ENCODE measurements around the gene CELSR1. TPM values are rescaled to one million over a fixed set of nuclear protein-coding genes. Genes with fewer than 3 reads are reported as not detected.

The CELSR1 gene
- total and polyA plus RNA-seq, 8 donors, result 24.6 to 59.8 (median 33.3) TPM

- H3K27ac ChIP-seq, result peak overlapping the region; percentile 72 to 83
- H3K9me3 ChIP-seq, result peaks cover 0 to 10% of the 10 kb centered on the region in 2 donors
- intact Hi-C loops (cut with DNase I), result no loop called here
- no peaks in the 10 kb centered on the region for H3K36me3 ChIP-seq
- peak in 3 of 4 donors; percentile 65 to 89 (median 85) for DNase-seq
- TF ChIP-seq, protein P1, sequence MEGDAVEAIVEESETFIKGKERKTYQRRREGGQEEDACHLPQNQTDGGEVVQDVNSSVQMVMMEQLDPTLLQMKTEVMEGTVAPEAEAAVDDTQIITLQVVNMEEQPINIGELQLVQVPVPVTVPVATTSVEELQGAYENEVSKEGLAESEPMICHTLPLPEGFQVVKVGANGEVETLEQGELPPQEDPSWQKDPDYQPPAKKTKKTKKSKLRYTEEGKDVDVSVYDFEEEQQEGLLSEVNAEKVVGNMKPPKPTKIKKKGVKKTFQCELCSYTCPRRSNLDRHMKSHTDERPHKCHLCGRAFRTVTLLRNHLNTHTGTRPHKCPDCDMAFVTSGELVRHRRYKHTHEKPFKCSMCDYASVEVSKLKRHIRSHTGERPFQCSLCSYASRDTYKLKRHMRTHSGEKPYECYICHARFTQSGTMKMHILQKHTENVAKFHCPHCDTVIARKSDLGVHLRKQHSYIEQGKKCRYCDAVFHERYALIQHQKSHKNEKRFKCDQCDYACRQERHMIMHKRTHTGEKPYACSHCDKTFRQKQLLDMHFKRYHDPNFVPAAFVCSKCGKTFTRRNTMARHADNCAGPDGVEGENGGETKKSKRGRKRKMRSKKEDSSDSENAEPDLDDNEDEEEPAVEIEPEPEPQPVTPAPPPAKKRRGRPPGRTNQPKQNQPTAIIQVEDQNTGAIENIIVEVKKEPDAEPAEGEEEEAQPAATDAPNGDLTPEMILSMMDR (IDR thresholded peaks at IDR 0.05), result no peak
- H3K4me1 ChIP-seq, result peaks cover 8 to 14% of the 10 kb centered on the region in 2 donors
- peaks cover 0 to 18% of the 10 kb centered on the region in 2 donors for H3K27me3 ChIP-seq
- H3K4me3 ChIP-seq, result no peak overlapping the region
- ATAC-seq, result peak; percentile 78
Measured at GRCh38 chr22:46377525-46378425, 159.6 kb downstream of the CELSR1 start.

DNA sequence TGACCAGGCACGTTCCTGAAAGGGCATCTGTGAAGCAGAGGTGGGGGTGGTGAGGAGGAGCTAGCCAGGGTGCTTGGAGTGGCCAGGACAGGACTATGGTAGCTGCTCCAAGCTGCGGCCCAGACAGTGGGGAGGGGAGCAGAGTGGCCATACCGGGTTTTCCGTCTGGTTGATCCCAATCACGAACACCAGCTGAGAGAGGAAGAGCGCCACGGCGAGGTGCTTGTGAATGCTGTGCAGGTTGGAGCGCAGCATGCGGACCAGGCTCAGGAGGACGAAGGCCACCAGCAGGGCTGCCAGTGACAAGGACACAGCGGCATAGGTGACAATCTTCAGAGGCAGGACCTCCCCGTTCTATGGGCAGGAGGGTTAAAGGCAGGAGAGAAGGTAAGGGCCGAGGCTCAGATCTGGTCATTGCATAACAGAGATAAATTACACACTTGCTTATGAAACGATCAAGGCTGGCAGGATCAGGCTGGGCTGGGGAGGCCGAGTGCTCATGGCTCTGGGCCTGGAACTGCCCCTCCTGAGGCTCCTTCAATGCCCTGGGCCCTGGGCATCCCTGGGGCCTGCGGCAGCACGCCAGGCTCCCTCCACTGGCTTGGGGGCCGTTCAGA lies 160.4 kb downstream of the CELSR1 start:
- TF ChIP-seq, protein P1 (IDR thresholded peaks at IDR 0.05), result no peak
- DNase-seq (peak in 1 of 4 donors; percentile 65), ATAC-seq (peak; percentile 29)
- Histone ChIP-seq H3K9me3 (peaks cover 0 to 10% of the 10 kb centered on the region in 2 donors), H3K36me3 (no peaks in the 10 kb centered on the region), H3K4me1 (peaks cover 8 to 14% of the 10 kb centered on the region in 2 donors), H3K27ac (peak overlapping the region; percentile 72 to 83), H3K4me3 (no peak overlapping the region), H3K27me3 (peaks cover 0 to 18% of the 10 kb centered on the region in 2 donors)
- intact Hi-C loops (cut with DNase I), result no loop called here

DNA sequence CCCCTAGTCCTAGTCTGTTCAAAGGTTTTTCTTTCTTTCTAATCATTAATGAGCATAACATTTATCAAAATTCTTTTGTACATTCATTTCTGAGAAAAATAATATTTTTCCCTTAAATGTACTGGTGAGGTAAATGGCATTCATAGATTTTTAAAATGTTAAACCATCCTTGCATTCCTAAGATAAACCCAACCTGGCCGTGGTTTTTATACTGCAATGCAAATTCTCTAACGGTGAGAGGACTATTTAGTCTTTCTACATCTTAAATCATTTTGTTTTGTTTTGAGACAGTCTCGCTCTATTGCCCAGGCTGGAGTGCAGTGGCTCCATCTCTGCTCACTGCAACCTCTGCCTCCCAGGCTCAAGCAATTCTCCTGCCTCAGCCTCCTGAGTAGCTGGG lies 161.3 kb downstream of the CELSR1 start:
- H3K9me3 ChIP-seq, result peaks cover 0 to 10% of the 10 kb centered on the region in 2 donors
- ATAC-seq (no peak), DNase-seq (peak in 1 of 4 donors; percentile 1)
- H3K36me3 ChIP-seq, result no peaks in the 10 kb centered on the region
- peak overlapping the region; percentile 72 to 83 for H3K27ac ChIP-seq
- H3K4me1 ChIP-seq, result peaks cover 8 to 14% of the 10 kb centered on the region in 2 donors
- peak overlapping the region in 1 of 2 donors; percentile 7 for H3K4me3 ChIP-seq
- intact Hi-C loops (cut with DNase I), result no loop called here
- TF ChIP-seq, protein P1 (IDR thresholded peaks at IDR 0.05), result no peak
- H3K27me3 ChIP-seq, result peaks cover 0 to 18% of the 10 kb centered on the region in 2 donors

- H3K27ac ChIP-seq, result no peak overlapping the region
- intact Hi-C loops (cut with DNase I), result no loop called here
- DNase-seq (peak in 3 of 4 donors; percentile 77 to 88 (median 79)), ATAC-seq (peak; percentile 69)
- peaks cover 0 to 10% of the 10 kb centered on the region in 2 donors for H3K9me3 ChIP-seq
- no peaks in the 10 kb centered on the region for H3K36me3 ChIP-seq
- H3K4me3 ChIP-seq, result no peak overlapping the region
- H3K27me3 ChIP-seq, result peaks cover 0 to 18% of the 10 kb centered on the region in 2 donors
- peaks cover 8 to 14% of the 10 kb centered on the region in 2 donors for H3K4me1 ChIP-seq
- TF ChIP-seq, protein P1 (IDR thresholded peaks at IDR 0.05), result no peak
Measured at GRCh38 chr22:46374663-46375474, 162.6 kb downstream of the CELSR1 start.

All from left lung (tissue), 10 donors.